SU-DHL-6 (cell line): ENCODE measurements around the gene BRMS1L.
"Not testable (repeated sequence)": the region's sequence is repeated elsewhere in the genome, so short reads cannot be mapped to it uniquely, and the experiment has no call there.

Experiments used
- CTCF ChIP-seq: fragments of 200-600 bp; sonication (generic); IDR thresholded peaks from one replicate; pipeline ENCODE4 v1.5.1; 2017; ENCODE audit warnings: antibody characterized with exemption, mild to moderate bottlenecking, low read length, moderate library complexity; ENCODE audit not compliant: insufficient read depth, poor library complexity, severe bottlenecking
- EZH2phosphoT487 ChIP-seq: fragments of 200-600 bp; sonication (generic), shearing (Covaris generic); conservative IDR thresholded peaks from 2 replicates; pipeline ENCODE4 v1.6.1; 2018; ENCODE audit warnings: mild to moderate bottlenecking, antibody characterized with exemption, low read length, moderate library complexity, mixed read lengths

- peak; percentile 10 for TF ChIP-seq CTCF
- TF ChIP-seq EZH2phosphoT487: not testable (repeated sequence)
These were observed 17.2 kb upstream of the BRMS1L start, which contains the start of gene RALGAPA1 for GRCh38 chr14:35808638-35809563.
